ENCODE results near the gene GNB2.
A peak's percentile ranks its signal among the peaks of the same experiment; 100 is the strongest.

GNB2 gene

GRCh38 chr7:100684534-100685042 lies 11.0 kb downstream of the GNB2 start:
- H3K27me3 Mint-ChIP-seq = no peaks in the 10 kb centered on the region
- H3K4me3 Mint-ChIP-seq = no peak overlapping the region
- peaks cover 47% of the 10 kb centered on the region for H3K36me3 Mint-ChIP-seq
- no peaks in the 10 kb centered on the region for H3K9me3 Mint-ChIP-seq
- peaks cover 18% of the 10 kb centered on the region for H3K4me1 Mint-ChIP-seq
- no peak overlapping the region for H3K27ac Mint-ChIP-seq
- no peak for ATAC-seq

DNA sequence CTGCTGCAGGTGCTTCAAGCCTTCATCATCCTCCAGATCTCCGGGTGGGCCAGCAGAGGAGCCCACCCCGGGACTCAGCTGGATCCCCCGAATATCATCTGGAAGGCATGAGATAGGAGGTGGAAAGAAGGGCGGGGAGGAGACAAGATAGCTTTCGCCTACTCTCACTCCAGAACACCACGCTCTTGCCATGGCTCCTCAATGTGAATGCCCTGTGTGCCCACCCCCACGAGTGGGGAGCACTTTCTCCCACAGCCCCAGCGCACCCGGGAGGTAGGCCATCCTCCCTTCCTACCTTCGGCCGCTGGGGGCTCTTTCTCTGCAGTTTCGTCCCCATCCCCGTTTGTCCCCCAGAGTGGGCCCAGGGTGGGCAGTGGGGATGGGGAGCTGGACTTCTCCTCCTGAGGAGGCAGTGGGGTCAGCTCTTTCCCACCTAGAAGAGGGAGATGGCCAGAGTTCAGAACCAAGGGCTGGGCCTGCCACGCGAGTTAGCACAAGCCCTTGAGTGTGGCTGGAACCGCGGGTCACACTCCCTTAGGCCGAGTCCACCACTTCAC lies 11.6 kb downstream of the GNB2 start:
- Mint-ChIP-seq H3K36me3 (peaks cover 44% of the 10 kb centered on the region), H3K27ac (no peak overlapping the region), H3K9me3 (no peaks in the 10 kb centered on the region), H3K4me1 (peaks cover 24% of the 10 kb centered on the region), H3K4me3 (no peak overlapping the region), H3K27me3 (no peaks in the 10 kb centered on the region)
- ATAC-seq = no peak

GRCh38 chr7:100685631-100686145 lies 12.1 kb downstream of the GNB2 start:
- peaks cover 25% of the 10 kb centered on the region for H3K4me1 Mint-ChIP-seq
- peaks cover 41% of the 10 kb centered on the region for H3K36me3 Mint-ChIP-seq
- no peaks in the 10 kb centered on the region for H3K27me3 Mint-ChIP-seq
- no peak overlapping the region for H3K27ac Mint-ChIP-seq
- no peak overlapping the region for H3K4me3 Mint-ChIP-seq
- H3K9me3 Mint-ChIP-seq = no peaks in the 10 kb centered on the region
- ATAC-seq = no peak

DNA sequence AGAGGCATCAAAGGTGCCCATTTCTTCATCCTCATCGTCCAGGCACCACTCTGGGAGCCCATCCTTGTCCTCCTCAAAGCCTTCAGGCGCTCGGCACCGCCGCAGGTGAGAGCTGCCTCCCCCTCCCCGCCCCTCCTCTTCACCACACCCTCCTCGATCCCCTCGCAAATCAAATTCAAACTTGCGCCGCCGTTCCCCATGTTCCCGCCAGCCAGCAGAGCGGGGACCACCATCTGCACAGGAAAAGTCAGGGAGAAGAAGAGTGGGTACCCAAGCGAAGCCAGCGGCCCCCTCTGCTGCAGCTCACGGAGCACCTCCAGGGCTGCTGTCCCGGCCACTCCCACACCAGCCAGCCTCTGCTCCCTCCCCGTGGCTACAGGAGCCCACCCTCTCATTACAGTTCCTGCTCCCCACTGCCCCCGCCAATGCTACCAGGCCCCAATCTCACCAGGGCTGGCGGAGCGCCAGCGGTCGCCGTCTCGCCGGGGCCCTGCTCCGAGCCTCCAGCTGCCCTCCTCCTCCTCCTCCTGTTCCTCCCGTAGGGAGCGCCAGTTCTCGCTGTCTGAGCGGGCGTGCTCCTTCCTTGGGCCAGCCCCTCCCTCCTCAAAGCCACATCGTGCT lies 12.8 kb downstream of the GNB2 start:
- no peaks in the 10 kb centered on the region for H3K9me3 Mint-ChIP-seq
- no peak overlapping the region for H3K27ac Mint-ChIP-seq
- H3K27me3 Mint-ChIP-seq = no peaks in the 10 kb centered on the region

GRCh38 chr7:100686822-100687211 lies 13.3 kb downstream of the GNB2 start:
- Mint-ChIP-seq H3K27ac (no peak overlapping the region), H3K9me3 (no peaks in the 10 kb centered on the region), H3K36me3 (peaks cover 41% of the 10 kb centered on the region)

More for the DNA sequence above, 12.8 kb downstream of the GNB2 start:
- Mint-ChIP-seq H3K4me3 (no peak overlapping the region), H3K36me3 (peaks cover 41% of the 10 kb centered on the region), H3K4me1 (peaks cover 25% of the 10 kb centered on the region)
- no peak for ATAC-seq

GRCh38 chr7:100687261-100687660 lies 13.7 kb downstream of the GNB2 start:
- peaks cover 41% of the 10 kb centered on the region for H3K36me3 Mint-ChIP-seq
- peaks cover 35% of the 10 kb centered on the region for H3K4me1 Mint-ChIP-seq
- no peak for ATAC-seq
- H3K9me3 Mint-ChIP-seq = no peaks in the 10 kb centered on the region
- H3K27ac Mint-ChIP-seq = no peak overlapping the region
- H3K27me3 Mint-ChIP-seq = no peaks in the 10 kb centered on the region
- no peak overlapping the region for H3K4me3 Mint-ChIP-seq

More at GRCh38 chr7:100686822-100687211, 13.3 kb downstream of the GNB2 start:
- Mint-ChIP-seq H3K27me3 (no peaks in the 10 kb centered on the region), H3K4me3 (no peak overlapping the region), H3K4me1 (peaks cover 30% of the 10 kb centered on the region)
- ATAC-seq = no peak

GRCh38 chr7:100687751-100688300 lies 14.3 kb downstream of the GNB2 start:
- Mint-ChIP-seq H3K9me3 (no peaks in the 10 kb centered on the region), H3K4me1 (peaks cover 40% of the 10 kb centered on the region), H3K4me3 (no peak overlapping the region), H3K27me3 (no peaks in the 10 kb centered on the region), H3K36me3 (peaks cover 41% of the 10 kb centered on the region), H3K27ac (peak overlapping the region; percentile 71)
- no peak for ATAC-seq

DNA sequence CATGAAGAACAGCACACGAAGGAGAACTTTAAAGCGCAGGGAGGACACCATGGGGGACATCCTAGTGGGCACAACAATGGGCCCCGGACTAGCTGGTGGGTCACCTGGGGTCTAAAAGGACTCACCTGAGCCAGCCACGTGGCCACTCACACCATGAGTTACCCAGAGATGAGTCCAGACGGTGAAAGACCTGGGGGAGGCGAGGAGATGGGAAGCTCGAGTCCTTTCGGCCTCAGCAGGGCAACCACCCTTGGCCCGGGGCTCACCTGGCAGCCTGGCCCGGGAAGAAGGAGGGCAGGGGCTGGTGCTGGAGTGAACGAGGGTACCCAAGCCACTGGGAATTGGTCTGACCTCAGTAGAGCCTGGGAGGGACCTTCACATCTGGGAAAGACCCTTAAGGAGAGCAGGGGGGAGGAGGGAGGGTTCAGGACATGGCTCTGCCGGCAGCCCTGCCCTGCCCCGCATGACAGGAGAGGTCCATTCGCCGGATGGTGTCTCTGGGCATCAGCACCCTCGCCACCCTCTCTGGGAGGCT lies 14.9 kb downstream of the GNB2 start:
- Mint-ChIP-seq H3K4me1 (peaks cover 46% of the 10 kb centered on the region), H3K36me3 (peaks cover 41% of the 10 kb centered on the region), H3K9me3 (no peaks in the 10 kb centered on the region), H3K27me3 (no peaks in the 10 kb centered on the region), H3K27ac (peak overlapping the region; percentile 71), H3K4me3 (no peak overlapping the region)
- no peak for ATAC-seq

- H3K27ac Mint-ChIP-seq = peak overlapping the region; percentile 71
Measured at GRCh38 chr7:100689230-100690135, 15.9 kb downstream of the GNB2 start.

GRCh38 chr7:100691676-100692577 lies 18.4 kb downstream of the GNB2 start:
- Mint-ChIP-seq H3K4me3 (peak overlapping the region; percentile 99), H3K4me1 (peaks cover 62% of the 10 kb centered on the region), H3K36me3 (peaks cover 21% of the 10 kb centered on the region), H3K27ac (no peak overlapping the region), H3K9me3 (no peaks in the 10 kb centered on the region), H3K27me3 (no peaks in the 10 kb centered on the region)
- peak; percentile 71 for ATAC-seq

More at GRCh38 chr7:100689230-100690135, 15.9 kb downstream of the GNB2 start:
- no peaks in the 10 kb centered on the region for H3K9me3 Mint-ChIP-seq
- no peaks in the 10 kb centered on the region for H3K27me3 Mint-ChIP-seq
- peak; percentile 7 for ATAC-seq
- H3K4me3 Mint-ChIP-seq = no peak overlapping the region
- peaks cover 47% of the 10 kb centered on the region for H3K4me1 Mint-ChIP-seq
- peaks cover 40% of the 10 kb centered on the region for H3K36me3 Mint-ChIP-seq

- Mint-ChIP-seq H3K4me1 (peaks cover 62% of the 10 kb centered on the region), H3K27me3 (no peaks in the 10 kb centered on the region), H3K9me3 (no peaks in the 10 kb centered on the region), H3K4me3 (peak overlapping the region; percentile 99), H3K27ac (peak overlapping the region; percentile 94), H3K36me3 (peaks cover 15% of the 10 kb centered on the region)
- no peak for ATAC-seq
Measured at GRCh38 chr7:100692578-100692961, 19.0 kb downstream of the GNB2 start.

DNA sequence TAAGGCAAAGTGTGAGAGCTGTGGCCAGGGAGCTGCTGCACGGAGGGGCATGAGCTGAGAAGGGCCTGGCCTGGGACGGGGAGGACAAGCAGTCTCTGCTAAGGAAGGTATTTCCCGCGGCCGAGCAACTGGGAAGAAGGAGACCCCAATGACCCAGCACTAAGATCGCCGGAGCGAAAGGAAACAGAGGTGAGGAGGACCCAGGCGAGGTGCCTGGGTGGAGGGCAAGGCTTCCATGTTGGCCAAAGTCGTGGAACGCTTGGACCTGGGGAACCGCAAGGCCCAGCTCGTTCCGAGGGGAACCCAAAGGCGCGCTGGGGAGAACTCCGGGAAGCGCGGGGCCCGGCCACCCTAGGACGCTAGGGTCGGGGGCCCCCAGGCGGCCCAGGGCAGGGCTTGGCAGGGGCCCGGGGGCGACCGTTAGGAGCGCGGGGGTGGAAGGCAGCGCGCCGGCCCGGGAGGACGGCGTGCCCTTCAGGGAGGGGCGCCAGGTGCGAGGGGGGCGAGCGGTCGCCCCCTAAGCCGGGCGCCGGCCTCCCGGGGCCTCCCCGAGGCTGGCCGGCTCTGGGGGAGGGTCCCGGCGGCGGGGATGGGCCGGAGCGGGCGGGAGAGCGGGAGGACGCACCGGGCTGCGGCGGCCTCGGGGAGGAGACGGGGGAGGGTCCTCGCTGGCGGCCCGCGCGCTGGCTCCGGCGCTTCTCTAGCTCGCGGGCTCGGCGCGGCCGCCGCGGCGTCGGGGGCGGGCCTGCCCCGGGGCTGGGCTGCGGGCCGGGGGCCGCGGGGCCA lies 20.0 kb downstream of the GNB2 start:
- peaks cover 54% of the 10 kb centered on the region for H3K4me1 Mint-ChIP-seq
- peak; percentile 67 for ATAC-seq
- H3K9me3 Mint-ChIP-seq = no peaks in the 10 kb centered on the region
- peak overlapping the region; percentile 99 for H3K4me3 Mint-ChIP-seq
- H3K27me3 Mint-ChIP-seq = no peaks in the 10 kb centered on the region
- H3K36me3 Mint-ChIP-seq = peaks cover 9% of the 10 kb centered on the region
- H3K27ac Mint-ChIP-seq = peak overlapping the region; percentile 94

GRCh38 chr7:100694098-100694745 lies 20.7 kb downstream of the GNB2 start, which contains the start of gene GIGYF1:
TSS of gene GIGYF1 (minus strand) at chr7:100694250. CDS start at chr7:100688238, 6,012 bp downstream.
- Mint-ChIP-seq H3K9me3 (no peaks in the 10 kb centered on the region), H3K27me3 (no peaks in the 10 kb centered on the region), H3K4me3 (peak within 1 kb of the TSS; percentile 99), H3K27ac (peak within 1 kb of the TSS; percentile 94), H3K36me3 (peaks cover 5% of the 10 kb centered on the region), H3K4me1 (peaks cover 47% of the 10 kb centered on the region)
- ATAC-seq = peak; percentile 78

Measured in stimulated activated memory B cell treated with anti-CD40 and anti-IgM and Interleukin-4, amounts not matched to agents 10 μg/mL and 1 μg/mL and 100 μg/mL, for 72 hours (primary cell).